Smooth muscle cell (in vitro differentiated cells): ENCODE results near the gene DLK1. TPM values are rescaled to one million over a fixed set of nuclear protein-coding genes. Genes with fewer than 3 reads are reported as not detected.
A peak's percentile ranks its signal among the peaks of the same experiment; 100 is the strongest.

ENCODE experiments used
- DNase-seq: peaks from one replicate; lab custom pipeline; 2025; ENCODE audit not compliant: unreplicated experiment; lab: John Stamatoyannopoulos, UW
- H2AFZ ChIP-seq: fragments of 200-600 bp; sonication (generic); 2 replicates; pipeline ENCODE4 v1.6.0; 2016; ENCODE audit warnings: antibody characterized with exemption, low read depth, mild to moderate bottlenecking
- H3F3A ChIP-seq: fragments of 200-600 bp; sonication (generic); 2 replicates; pipeline ENCODE4 v1.6.0; 2017; ENCODE audit warnings: antibody characterized with exemption, low read depth
- H3K27ac ChIP-seq: fragments of 200-600 bp; sonication (generic); 2 replicates; pipeline ENCODE4 v1.5.1; 2016; ENCODE audit warnings: low read depth, mild to moderate bottlenecking
- H3K27me3 ChIP-seq: fragments of 200-600 bp; sonication (generic); 2 replicates; pipeline ENCODE4 v1.6.1; 2016; ENCODE audit warnings: low read depth, mild to moderate bottlenecking
- H3K36me3 ChIP-seq: fragments of 200-600 bp; sonication (generic); 2 replicates; pipeline ENCODE4 v1.5.1; 2016; ENCODE audit warnings: low read depth
- H3K4me1 ChIP-seq: fragments of 200-600 bp; sonication (generic); 2 replicates; pipeline ENCODE4 v1.5.1; 2016; ENCODE audit warnings: low read depth
- H3K4me2 ChIP-seq: fragments of 200-600 bp; sonication (generic); 2 replicates; pipeline ENCODE4 v1.6.0; 2016; ENCODE audit warnings: mild to moderate bottlenecking
- H3K4me3 ChIP-seq: fragments of 200-600 bp; sonication (generic); 2 replicates; pipeline ENCODE4 v1.5.1; 2016; ENCODE audit warnings: mild to moderate bottlenecking
- H3K79me2 ChIP-seq: fragments of 200-600 bp; sonication (generic); 2 replicates; pipeline ENCODE4 v1.6.0; 2016; ENCODE audit warnings: low read depth, mild to moderate bottlenecking
- H3K9ac ChIP-seq: fragments of 200-600 bp; sonication (generic); 2 replicates; pipeline ENCODE4 v1.6.0; 2016; ENCODE audit warnings: low read depth
- H3K9me3 ChIP-seq: fragments of 200-600 bp; sonication (generic); replicated peaks from 2 replicates; pipeline ENCODE4 v1.5.1; 2016; ENCODE audit warnings: low read depth
- H4K20me1 ChIP-seq: fragments of 200-600 bp; sonication (generic); 2 replicates; pipeline ENCODE4 v1.6.0; 2016; ENCODE audit warnings: low read depth
- CTCF ChIP-seq: fragments of 200-600 bp; sonication (generic); IDR thresholded peaks from 2 replicates; pipeline ENCODE4 v1.5.1; 2017; ENCODE audit warnings: borderline replicate concordance, mild to moderate bottlenecking, antibody characterized with exemption; ENCODE audit not compliant: insufficient read depth, poor library complexity, severe bottlenecking
- WGBS: methylation state at CpG from one replicate; pipeline ENCODE4 v1.1.7; 2016; ENCODE audit warnings: low lambda C conversion rate; 5-methylcytosine and 5-hydroxymethylcytosine counted together
- polyA plus RNA-seq: library from polyadenylated mRNA; unstranded; fragments of >200 nt; fragmentation: Nextera tagmentation; extraction: Ambion mirVana; gene quantifications from 2 replicates; pipeline ENCODE4 v1.2.1, GENCODE V29; 2016
- total RNA-seq: library from RNA; depleted of rRNA; stranded (reverse); fragments of >200 nt; gene quantifications from 2 replicates; pipeline ENCODE4 v1.2.3, GENCODE V29; 2014

Gene DLK1
- total and polyA plus RNA-seq, 2 experiments from 2014 or later = 3,515 to 15,731 TPM

- Histone ChIP-seq H3F3A (peaks cover 40% of the 10 kb centered on the region), H3K9ac (no peak overlapping the region), H3K4me2 (no peak overlapping the region), H3K36me3 (no peaks in the 10 kb centered on the region), H3K4me3 (no peak overlapping the region), H3K9me3 (no peaks in the 10 kb centered on the region), H4K20me1 (no peaks in the 10 kb centered on the region), H3K79me2 (no peaks in the 10 kb centered on the region), H3K4me1 (peaks cover 27% of the 10 kb centered on the region), H3K27ac (no peak overlapping the region), H3K27me3 (no peaks in the 10 kb centered on the region), H2AFZ (no peak overlapping the region)
- DNase-seq = no peak
- no peak for TF ChIP-seq CTCF
- WGBS = 74% methylated on average over 10 of the region's 10 CpGs
These were observed 28.6 kb upstream of the DLK1 start for GRCh38 chr14:100698066-100698465.

GRCh38 chr14:100698666-100699448, 27.8 kb upstream of the DLK1 start:
- H3K79me2 ChIP-seq = no peaks in the 10 kb centered on the region
- no peaks in the 10 kb centered on the region for H4K20me1 ChIP-seq
- H3K4me1 ChIP-seq = peaks cover 27% of the 10 kb centered on the region
- peak overlapping the region; percentile 3 for H3K4me2 ChIP-seq
- H3K27ac ChIP-seq = no peak overlapping the region
- TF ChIP-seq CTCF = no peak
- peaks cover 37% of the 10 kb centered on the region for H3F3A ChIP-seq
- H3K36me3 ChIP-seq = no peaks in the 10 kb centered on the region
- no peak overlapping the region for H3K9ac ChIP-seq
- 74% methylated on average over 16 of the region's 16 CpGs for WGBS
- H3K9me3 ChIP-seq = no peaks in the 10 kb centered on the region
- H3K4me3 ChIP-seq = no peak overlapping the region
- H2AFZ ChIP-seq = no peak overlapping the region
- no peaks in the 10 kb centered on the region for H3K27me3 ChIP-seq
- no peak for DNase-seq

- TF ChIP-seq CTCF = no peak
- H3K9ac ChIP-seq = no peak overlapping the region
- 56% methylated on average over 6 of the region's 6 CpGs for WGBS
- H3F3A ChIP-seq = peaks cover 18% of the 10 kb centered on the region
- no peaks in the 10 kb centered on the region for H3K9me3 ChIP-seq
- H2AFZ ChIP-seq = no peak overlapping the region
- no peaks in the 10 kb centered on the region for H3K27me3 ChIP-seq
- no peak for DNase-seq
- peaks cover 14% of the 10 kb centered on the region for H3K4me1 ChIP-seq
- no peaks in the 10 kb centered on the region for H3K79me2 ChIP-seq
- no peak overlapping the region for H3K4me3 ChIP-seq
- no peaks in the 10 kb centered on the region for H4K20me1 ChIP-seq
- H3K27ac ChIP-seq = no peak overlapping the region
- H3K4me2 ChIP-seq = no peak overlapping the region
- H3K36me3 ChIP-seq = no peaks in the 10 kb centered on the region
These were observed 25.4 kb upstream of the DLK1 start for GRCh38 chr14:100701314-100701713.

GRCh38 chr14:100702590-100702989, 24.1 kb upstream of the DLK1 start:
- Histone ChIP-seq H4K20me1 (no peaks in the 10 kb centered on the region), H3F3A (peaks cover 8% of the 10 kb centered on the region), H3K9me3 (no peaks in the 10 kb centered on the region), H3K27ac (no peak overlapping the region), H3K4me1 (peaks cover 9% of the 10 kb centered on the region), H3K27me3 (no peaks in the 10 kb centered on the region), H3K36me3 (no peaks in the 10 kb centered on the region), H2AFZ (no peak overlapping the region), H3K4me3 (no peak overlapping the region), H3K79me2 (no peaks in the 10 kb centered on the region), H3K4me2 (no peak overlapping the region), H3K9ac (no peak overlapping the region)
- 81% methylated on average over 8 of the region's 8 CpGs for WGBS
- no peak for TF ChIP-seq CTCF
- no peak for DNase-seq
